DND-41 (cell line): Measurements from ENCODE around the gene EPHB1.

Experiments used
- ATAC-seq: fragments of 200-7000 bp; cut with Tn5 transposase; 3 replicates; pipeline ENCODE4 v1.9.1; 2021; ENCODE audit warnings: low read depth; ENCODE audit not compliant: insufficient read depth
- DNase-seq: peaks from one replicate; pipeline ENCODE4 v3.0.0-alpha.2; 2020
- H2AFZ ChIP-seq: 2 replicates; pipeline ENCODE4 v1.6.0; 2012; ENCODE audit warnings: low read depth, low read length
- H3K27ac ChIP-seq: 2 replicates; pipeline ENCODE4 v1.5.1; 2012; ENCODE audit warnings: low read length, inconsistent platforms
- H3K27me3 ChIP-seq: fragments of 200-600 bp; sonication (generic); 2 replicates; pipeline ENCODE4 v1.6.0; 2012; ENCODE audit warnings: low read length, mild to moderate bottlenecking, inconsistent platforms; ENCODE audit not compliant: insufficient read depth, poor library complexity
- H3K36me3 ChIP-seq: 2 replicates; pipeline ENCODE4 v1.5.1; 2012; ENCODE audit warnings: low read length, inconsistent platforms; ENCODE audit not compliant: insufficient read depth
- H3K4me1 ChIP-seq: 2 replicates; pipeline ENCODE4 v1.5.1; 2012; ENCODE audit warnings: mild to moderate bottlenecking, low read length; ENCODE audit not compliant: insufficient read depth
- H3K4me2 ChIP-seq: 2 replicates; pipeline ENCODE4 v1.6.0; 2012; ENCODE audit warnings: mild to moderate bottlenecking, moderate library complexity, low read length, inconsistent platforms; ENCODE audit not compliant: insufficient read depth
- H3K4me3 ChIP-seq, 2 experiments: fragments of 200-600 bp in 1 of 2; shearing (Covaris generic) in 1 of 2; 2 replicates each; pipeline ENCODE4 v1.5.1; 2012 to 2016; ENCODE audit warnings: inconsistent platforms in 2 of 2, low read length in 2 of 2, mild to moderate bottlenecking in 2 of 2, low read depth in 1 of 2, moderate library complexity in 1 of 2
- H3K79me2 ChIP-seq: 2 replicates; pipeline ENCODE4 v1.6.0; 2012; ENCODE audit warnings: low read length, inconsistent platforms; ENCODE audit not compliant: insufficient read depth
- H3K9ac ChIP-seq: 2 replicates; pipeline ENCODE4 v1.6.0; 2012; ENCODE audit warnings: low read depth, mild to moderate bottlenecking, inconsistent platforms, low read length, moderate library complexity
- H3K9me3 ChIP-seq: 2 replicates; pipeline ENCODE4 v1.5.1; 2012; ENCODE audit warnings: low read length, moderate library complexity, mild to moderate bottlenecking, inconsistent platforms; ENCODE audit not compliant: insufficient read depth, severe bottlenecking
- H4K20me1 ChIP-seq: 2 replicates; pipeline ENCODE4 v1.6.0; 2012; ENCODE audit warnings: low read length; ENCODE audit not compliant: insufficient read depth
- CTCF ChIP-seq: IDR thresholded peaks from 2 replicates; pipeline ENCODE4 v1.5.1; 2012; ENCODE audit warnings: borderline replicate concordance, low read length, moderate library complexity, mild to moderate bottlenecking; ENCODE audit not compliant: poor library complexity, severe bottlenecking; ENCODE audit errors: extremely low read depth
- EZH2 ChIP-seq: IDR thresholded peaks from 3 replicates; pipeline ENCODE4 v1.6.1; 2012; ENCODE audit warnings: borderline replicate concordance, low read depth, mild to moderate bottlenecking, moderate library complexity, low read length, inconsistent platforms; ENCODE audit not compliant: severe bottlenecking

EPHB1 gene

GRCh38 chr3:134766290-134766689 is 28.8 kb upstream of the EPHB1 start:
- Histone ChIP-seq H3K79me2 (no peaks in the 10 kb centered on the region), H3K4me1 (no peaks in the 10 kb centered on the region), H2AFZ (no peak overlapping the region), H3K27me3 (peaks cover 2% of the 10 kb centered on the region), H3K9me3 (no peaks in the 10 kb centered on the region), H3K4me2 (no peak overlapping the region), H3K27ac (no peak overlapping the region), H3K36me3 (no peaks in the 10 kb centered on the region), H4K20me1 (no peaks in the 10 kb centered on the region), H3K4me3 (no peak overlapping the region), H3K9ac (no peak overlapping the region)
- TF ChIP-seq CTCF: no peak
- no peak for TF ChIP-seq EZH2
- DNase-seq: no peak
- ATAC-seq: no peak

GRCh38 chr3:134768116-134768515 is 26.9 kb upstream of the EPHB1 start:
- ATAC-seq: no peak
- no peaks in the 10 kb centered on the region for H3K36me3 ChIP-seq

GRCh38 chr3:134768837-134769236 is 26.2 kb upstream of the EPHB1 start:
- no peak overlapping the region for H3K4me3 ChIP-seq
- no peaks in the 10 kb centered on the region for H3K4me1 ChIP-seq
- H4K20me1 ChIP-seq: no peaks in the 10 kb centered on the region

More at GRCh38 chr3:134768116-134768515, 26.9 kb upstream of the EPHB1 start:
- H3K4me1 ChIP-seq: no peaks in the 10 kb centered on the region
- H3K4me2 ChIP-seq: no peak overlapping the region
- H3K4me3 ChIP-seq: no peak overlapping the region
- H3K27me3 ChIP-seq: peaks cover 2% of the 10 kb centered on the region
- no peaks in the 10 kb centered on the region for H3K9me3 ChIP-seq
- TF ChIP-seq CTCF: no peak
- TF ChIP-seq EZH2: no peak
- H3K79me2 ChIP-seq: no peaks in the 10 kb centered on the region
- no peak overlapping the region for H3K27ac ChIP-seq
- H4K20me1 ChIP-seq: no peaks in the 10 kb centered on the region
- H2AFZ ChIP-seq: no peak overlapping the region
- no peak overlapping the region for H3K9ac ChIP-seq
- no peak for DNase-seq

More at GRCh38 chr3:134768837-134769236, 26.2 kb upstream of the EPHB1 start:
- Histone ChIP-seq H2AFZ (no peak overlapping the region), H3K9me3 (no peaks in the 10 kb centered on the region), H3K27ac (no peak overlapping the region), H3K79me2 (no peaks in the 10 kb centered on the region), H3K36me3 (no peaks in the 10 kb centered on the region), H3K4me2 (no peak overlapping the region), H3K27me3 (peaks cover 2% of the 10 kb centered on the region), H3K9ac (no peak overlapping the region)
- DNase-seq (no peak), ATAC-seq (no peak)
- TF ChIP-seq EZH2 (no peak), CTCF (no peak)
